K562 (cell line): ENCODE data around the gene CHPF2. TPM values are rescaled to one million over a fixed set of nuclear protein-coding genes. Genes with fewer than 3 reads are reported as not detected.

Experiments
- BCL6 ChIP-seq: fragments of 250-450 bp; sonication (Bioruptor Pico); IDR thresholded peaks from 2 replicates; pipeline ENCODE4 v1.4.0; 2020
- CEBPZ ChIP-seq: fragments of 150-350 bp; IDR thresholded peaks from 2 replicates; pipeline ENCODE4 v1.6.1; 2014; ENCODE audit warnings: low read depth, mild to moderate bottlenecking, low read length, borderline replicate concordance
- E2F3 ChIP-seq: fragments of 250-450 bp; sonication (Bioruptor Pico); IDR thresholded peaks from 2 replicates; pipeline ENCODE4 v1.4.0; 2020; ENCODE audit warnings: mild to moderate bottlenecking
- FIP1L1 ChIP-seq: fragments of 200-400 bp; formaldehyde crosslinking; IDR thresholded peaks from 2 replicates; pipeline ENCODE4 v1.6.1; 2018; ENCODE audit warnings: mild to moderate bottlenecking, low read depth, low read length; ENCODE audit not compliant: poor library complexity, severe bottlenecking
- HNRNPLL ChIP-seq: fragments of 200-400 bp; formaldehyde crosslinking; IDR thresholded peaks from 2 replicates; pipeline ENCODE4 v1.6.1; 2017; ENCODE audit warnings: low read length, low read depth, mild to moderate bottlenecking; ENCODE audit not compliant: poor library complexity, severe bottlenecking
- ILK ChIP-seq: fragments of 450-650 bp; IDR thresholded peaks from 2 replicates; pipeline ENCODE4 v1.6.1; 2016; ENCODE audit warnings: missing genetic modification characterization, low read depth, mild to moderate bottlenecking, missing compliant biosample characterization, moderate library complexity, borderline replicate concordance
- LEF1 ChIP-seq: fragments of 450-650 bp; IDR thresholded peaks from 2 replicates; pipeline ENCODE4 v1.6.1; 2016; ENCODE audit warnings: mild to moderate bottlenecking
- MCM7 ChIP-seq, 2 experiments: fragments of 450-650 bp; IDR thresholded peaks; 2 replicates each; pipeline ENCODE4 v1.6.1; 2016 to 2018
- MTF1 ChIP-seq: fragments of 250-450 bp; sonication (Bioruptor Pico); IDR thresholded peaks from 2 replicates; pipeline ENCODE4 v1.9.0; 2021; ENCODE audit warnings: moderate library complexity, mild to moderate bottlenecking, inconsistent platforms, borderline replicate concordance
- MYBL2 ChIP-seq, 2 experiments: fragments of 450-650 bp in 1 of 2; sonication (generic) in 1 of 2; formaldehyde crosslinking in 1 of 2; IDR thresholded peaks; 2 replicates each; pipeline versions ENCODE4 v1.6.1 to v1.8.1; 2017 to 2022; ENCODE audit warnings: borderline replicate concordance in 1 of 2, inconsistent platforms in 1 of 2, low read depth in 1 of 2, mild to moderate bottlenecking in 1 of 2, missing genetic modification reagents in 1 of 2, moderate library complexity in 1 of 2
- NBN ChIP-seq: fragments of 450-650 bp; IDR thresholded peaks from 2 replicates; pipeline ENCODE4 v1.6.1; 2016; ENCODE audit warnings: low read depth, mild to moderate bottlenecking
- NCOA4 ChIP-seq: fragments of 450-650 bp; IDR thresholded peaks from 2 replicates; pipeline ENCODE4 v1.6.1; 2018; ENCODE audit warnings: mild to moderate bottlenecking; ENCODE audit not compliant: partially characterized antibody
- NCOA6 ChIP-seq: fragments of 450-650 bp; IDR thresholded peaks from 2 replicates; pipeline ENCODE4 v1.6.1; 2017; ENCODE audit warnings: mild to moderate bottlenecking
- NFE2L1 ChIP-seq: fragments of 450-650 bp; IDR thresholded peaks from 2 replicates; pipeline ENCODE4 v1.6.1; 2016; ENCODE audit warnings: missing genetic modification characterization, low read depth, mild to moderate bottlenecking, missing compliant biosample characterization, moderate library complexity, borderline replicate concordance
- NFYB ChIP-seq: IDR thresholded peaks from 2 replicates; pipeline ENCODE4 v1.6.1; 2011; ENCODE audit warnings: mild to moderate bottlenecking, moderate library complexity; ENCODE audit not compliant: insufficient read length; ENCODE audit errors: extremely low read depth
- SAFB ChIP-seq: fragments of 200-400 bp; formaldehyde crosslinking; IDR thresholded peaks from 2 replicates; pipeline ENCODE4 v1.6.1; 2017; ENCODE audit warnings: low read depth, low read length, borderline replicate concordance
- STAT5B ChIP-seq: fragments of 250-450 bp; sonication (Bioruptor Pico); IDR thresholded peaks from 2 replicates; pipeline ENCODE4 v1.8.0; 2021; ENCODE audit warnings: mild to moderate bottlenecking, inconsistent platforms
- TEAD1 ChIP-seq, 2 experiments: fragments of 450-650 bp in 1 of 2; sonication (generic) in 1 of 2; formaldehyde crosslinking; IDR thresholded peaks; 2 replicates each; pipeline versions ENCODE4 v1.4.0 to v1.8.0; 2020 to 2022; ENCODE audit warnings: mild to moderate bottlenecking in 2 of 2, missing genetic modification reagents in 1 of 2
- TRIM24 ChIP-seq, 2 experiments: fragments of 450-650 bp; IDR thresholded peaks; 2 replicates each; pipeline ENCODE4 v1.6.1; 2016
- XRCC3 ChIP-seq: fragments of 450-650 bp; IDR thresholded peaks from 2 replicates; pipeline ENCODE4 v1.6.1; 2017; ENCODE audit warnings: mild to moderate bottlenecking, moderate library complexity
- ZC3H4 ChIP-seq: sonication (generic); formaldehyde crosslinking; IDR thresholded peaks from 2 replicates; pipeline ENCODE4 v1.9.0; 2021; ENCODE audit warnings: missing genetic modification reagents, borderline replicate concordance
- ZNF583 ChIP-seq: fragments of 250-450 bp; sonication (Bioruptor Pico); IDR thresholded peaks from 2 replicates; pipeline ENCODE4 v1.4.0; 2020
- ZNF778 ChIP-seq: fragments of 450-650 bp; formaldehyde crosslinking; IDR thresholded peaks from 2 replicates; pipeline ENCODE4 v1.4.0; 2020; ENCODE audit warnings: mild to moderate bottlenecking, moderate library complexity
- polyA plus RNA-seq, 8 experiments: library from polyadenylated mRNA; depleted of rRNA in 4 of 8; stranded (reverse) in 5 of 8; unstranded in 3 of 8; fragments of >200 nt; fragmentation: Nextera tagmentation in 2 of 8; fragmentation: Illumina TruSeq in 1 of 8; extraction: Ambion mirVana in 2 of 8; extraction: Trizol in 1 of 8; gene quantifications; 2 replicates each; pipeline versions ENCODE4 v1.2.1 to v1.2.3, GENCODE V29; 2011 to 2014; ENCODE audit warnings: inconsistent platforms in 1 of 8, missing spikeins in 1 of 8
- total RNA-seq, 7 experiments: library from RNA; depleted of rRNA in 6 of 7; stranded (reverse); fragments of >200 nt in 6 of 7; fragmentation: Illumina TruSeq in 2 of 7; extraction: Trizol in 2 of 7; gene quantifications; 2 replicates each; pipeline versions ENCODE4 v1.2.1 to v1.2.3, GENCODE V29; 2011 to 2021; ENCODE audit warnings: low replicate concordance in 1 of 7
- TF ChIP-seq, protein P1 (sequence below), 2 experiments: IDR thresholded peaks; 2 replicates each; pipeline ENCODE4 v1.6.1; 2011; ENCODE audit warnings: borderline replicate concordance in 1 of 2, control low read depth in 1 of 2, low read depth in 1 of 2, low read length in 1 of 2, mild to moderate bottlenecking in 1 of 2, mixed read lengths in 1 of 2, moderate library complexity in 1 of 2; ENCODE audit not compliant: insufficient read depth in 1 of 2, insufficient read length in 1 of 2, poor library complexity in 1 of 2, severe bottlenecking in 1 of 2; ENCODE audit errors: extremely low read depth in 1 of 2

Gene CHPF2
- total and polyA plus RNA-seq, 9 of the 15 experiments (the other 6 are each of a cell fraction or from before 2014, with no cell fraction given) = 0.08 to 32.8 (median 10.5) TPM

DNA sequence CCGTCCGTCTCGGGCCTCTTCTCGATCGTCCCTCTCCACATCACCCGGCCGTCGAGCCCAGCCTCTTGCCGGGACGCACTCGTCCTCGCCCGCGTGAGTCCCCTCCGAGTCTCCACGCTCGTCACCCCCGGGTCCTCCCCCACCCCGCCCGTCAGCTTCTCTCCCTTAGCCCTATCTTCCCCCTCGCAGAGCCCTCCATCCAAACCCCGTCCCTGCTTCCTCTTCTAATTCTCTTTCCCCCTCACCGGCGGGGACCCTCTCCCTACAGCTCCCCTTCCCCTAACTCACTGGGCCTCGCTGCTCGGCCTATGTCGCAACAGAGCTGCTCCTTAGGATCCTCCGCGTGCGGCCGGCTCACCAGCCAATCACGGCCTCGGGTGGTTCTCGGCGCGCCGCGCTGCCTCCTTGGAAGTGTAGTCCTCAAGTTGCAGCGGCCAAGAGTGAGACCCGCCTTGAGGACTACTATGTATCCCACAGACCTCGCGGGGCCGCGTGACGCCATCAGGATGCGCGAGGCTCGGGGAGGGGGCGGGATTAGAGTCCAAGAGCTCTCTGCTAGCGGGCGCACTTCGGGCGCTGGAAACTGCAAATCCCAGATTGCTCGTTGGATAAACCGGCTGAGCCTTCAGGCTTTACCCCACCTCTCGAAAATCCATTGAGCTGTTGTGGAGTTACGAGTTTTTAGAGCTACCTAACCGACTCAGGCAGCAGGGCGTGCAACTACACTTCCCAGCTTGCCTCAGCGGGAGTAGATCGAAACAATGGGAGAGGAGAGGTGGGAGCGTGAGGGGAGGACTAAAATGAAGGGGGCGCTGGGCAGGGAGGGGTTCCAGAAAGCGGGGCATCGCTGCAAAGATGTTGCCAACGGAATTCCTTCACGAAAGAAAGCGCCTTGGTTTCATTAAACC lies 5.2 kb upstream of the CHPF2 start, which contains the start of gene ABCF2 (continued):
- TF ChIP-seq, protein P1, sequence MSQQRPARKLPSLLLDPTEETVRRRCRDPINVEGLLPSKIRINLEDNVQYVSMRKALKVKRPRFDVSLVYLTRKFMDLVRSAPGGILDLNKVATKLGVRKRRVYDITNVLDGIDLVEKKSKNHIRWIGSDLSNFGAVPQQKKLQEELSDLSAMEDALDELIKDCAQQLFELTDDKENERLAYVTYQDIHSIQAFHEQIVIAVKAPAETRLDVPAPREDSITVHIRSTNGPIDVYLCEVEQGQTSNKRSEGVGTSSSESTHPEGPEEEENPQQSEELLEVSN (IDR thresholded peaks at IDR 0.05; ENCODE audit: borderline replicate concordance in 1 of 2, extremely low read depth in 1 of 2, insufficient read depth in 1 of 2, insufficient read length in 1 of 2, low read depth in 1 of 2, low read length in 1 of 2, poor library complexity in 1 of 2, severe bottlenecking in 1 of 2) = peak; percentile 57 to 75
- TF ChIP-seq MTF1 (CRISPR knock-in tag) (no peak), E2F3 (CRISPR knock-in tag) (no peak), STAT5B (CRISPR knock-in tag) (no peak), SAFB (no peak), NBN (no peak; the same call in 1 of the 2 replicates), ZNF583 (CRISPR knock-in tag) (no peak), MCM7 (IDR thresholded peaks at IDR 0.05) (no peak), BCL6 (CRISPR knock-in tag) (peak; percentile 41; the same call in 1 of the 2 replicates), CEBPZ (no peak), NFE2L1 (tag) (no peak), MYBL2 (IDR thresholded peaks at IDR 0.05; ENCODE audit: low read depth) (no peak), MYBL2 (CRISPR knock-in tag; IDR thresholded peaks at IDR 0.05; ENCODE audit: borderline replicate concordance) (no peak), LEF1 (no peak), ZC3H4 (CRISPR knock-in tag) (no peak), XRCC3 (no peak), TEAD1 (CRISPR knock-in tag; IDR thresholded peaks at IDR 0.05) (peak in 1 of 2 experiments; percentile 55; a peak in 1 of 4 replicates), TRIM24 (IDR thresholded peaks at IDR 0.05) (peak; percentile 20 to 34; a peak in 2 of 4 replicates), NCOA6 (no peak), ZNF778 (CRISPR knock-in tag) (no peak), HNRNPLL (no peak), FIP1L1 (peak; percentile 27), NFYB (peak; percentile 89), ILK (tag) (no peak), NCOA4 (no peak)
